Esophagus muscularis mucosa (tissue), 4 donors: ENCODE measurements around the gene NR5A2. TPM values are rescaled to one million over a fixed set of nuclear protein-coding genes. Genes with fewer than 3 reads are reported as not detected.
A peak's percentile ranks its signal among the peaks of the same experiment; 100 is the strongest.

Source experiments
- DNase-seq: peaks from one replicate; pipeline ENCODE4 v3.0.0-alpha.2; 2017; ENCODE audit errors: extremely low spot score
- H3K27ac ChIP-seq, 4 donors: fragments of 200-600 bp; sonication (generic); replicated peaks in 1 of 4; 1 replicate in 3 of 4; 2 replicates in 1 of 4; pipeline ENCODE4 v1.5.1; 2016 to 2019; ENCODE audit warnings: mild to moderate bottlenecking in 1 of 4
- H3K27me3 ChIP-seq, 4 donors: fragments of 200-600 bp; sonication (generic); one replicate each; pipeline versions ENCODE4 v1.5.1 to v1.6.0; 2016 to 2019
- H3K36me3 ChIP-seq, 4 donors: fragments of 200-600 bp; sonication (generic); one replicate each; pipeline ENCODE4 v1.5.1; 2016 to 2019
- H3K4me1 ChIP-seq, 4 donors: fragments of 200-600 bp; sonication (generic); one replicate each; pipeline ENCODE4 v1.5.1; 2016 to 2019
- H3K4me3 ChIP-seq, 4 donors: fragments of 200-600 bp; sonication (generic); 1 replicate in 2 of 4; 2 replicates in 2 of 4; pipeline ENCODE4 v1.5.1; 2016 to 2019; ENCODE audit warnings: mild to moderate bottlenecking in 4 of 4, moderate library complexity in 1 of 4
- H3K9me3 ChIP-seq, 4 donors: fragments of 200-600 bp; sonication (generic); 1 replicate in 3 of 4; 2 replicates in 1 of 4; pipeline ENCODE4 v1.5.1; 2016 to 2019
- EP300 ChIP-seq: sonication (generic); formaldehyde crosslinking; IDR thresholded peaks from one replicate; pipeline ENCODE4 v1.6.1; 2017; ENCODE audit warnings: antibody characterized with exemption
- POLR2A ChIP-seq: fragments of 450-650 bp; IDR thresholded peaks from one replicate; pipeline ENCODE4 v1.6.1; 2017; ENCODE audit warnings: antibody characterized with exemption, moderate library complexity, mild to moderate bottlenecking, low read depth
- POLR2AphosphoS5 ChIP-seq, 2 donors: sonication (generic); formaldehyde crosslinking; IDR thresholded peaks; one replicate each; pipeline ENCODE4 v1.6.1; 2017; ENCODE audit warnings: antibody characterized with exemption in 2 of 2
- WGBS: methylation state at CpG from one replicate; pipeline ENCODE4 v1.1.5; 2018; 5-methylcytosine and 5-hydroxymethylcytosine counted together
- intact Hi-C: fragments of 100-400 bp; cut with DNase I; formaldehyde crosslinking; loops from one replicate; pipeline ENCODE4 v1.15.1; 2023
- total RNA-seq, 4 donors: library from RNA; depleted of rRNA; stranded (reverse); fragments of >200 nt; gene quantifications; one replicate each; pipeline versions ENCODE4 v1.1.0 to v1.2.1, GENCODE V29; 2016
- TF ChIP-seq, protein P1 (sequence below), 3 experiments: fragments of 200-600 bp in 2 of 3; fragments of 450-650 bp in 1 of 3; sonication (generic) in 2 of 3; IDR thresholded peaks; one replicate each; pipeline ENCODE4 v1.5.1; 2017 to 2019; ENCODE audit warnings: antibody characterized with exemption in 3 of 3, mild to moderate bottlenecking in 2 of 3, moderate library complexity in 1 of 3

Gene NR5A2
- total RNA-seq, 4 donors from 2014 or later: 0.83 to 4.0 (median 2.9) TPM

DNA sequence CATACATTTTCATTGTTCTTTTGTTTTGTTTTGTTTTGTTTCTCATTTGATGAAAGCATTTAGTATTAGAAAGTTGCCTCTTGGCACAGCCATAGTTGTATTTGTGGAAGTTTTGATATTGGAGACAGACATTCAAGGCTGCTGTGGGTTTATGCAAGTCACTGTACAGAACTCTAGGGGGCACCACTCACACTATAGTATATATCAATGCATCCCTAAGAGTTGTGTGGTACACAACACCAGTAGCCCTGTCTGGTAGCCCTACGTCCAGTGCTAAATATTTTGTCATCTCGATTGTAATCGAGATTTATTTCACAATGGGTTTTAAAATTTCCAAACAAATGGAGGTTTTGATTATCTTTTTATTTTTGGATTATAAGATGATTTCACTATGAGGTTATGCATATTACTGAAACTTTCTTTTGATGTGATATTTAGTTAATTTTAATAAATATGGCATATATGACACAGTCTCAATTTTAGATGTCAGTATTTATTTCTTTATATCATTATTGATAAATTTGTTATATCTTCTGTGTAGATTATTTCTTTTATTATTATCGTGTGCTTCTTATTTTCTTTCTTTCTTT is 112.2 kb downstream of the NR5A2 start:
- WGBS: 75% methylated on average over 4 of the region's 4 CpGs
- intact Hi-C loops: no loop called here
- TF ChIP-seq POLR2A: no peak
- TF ChIP-seq, protein P1, sequence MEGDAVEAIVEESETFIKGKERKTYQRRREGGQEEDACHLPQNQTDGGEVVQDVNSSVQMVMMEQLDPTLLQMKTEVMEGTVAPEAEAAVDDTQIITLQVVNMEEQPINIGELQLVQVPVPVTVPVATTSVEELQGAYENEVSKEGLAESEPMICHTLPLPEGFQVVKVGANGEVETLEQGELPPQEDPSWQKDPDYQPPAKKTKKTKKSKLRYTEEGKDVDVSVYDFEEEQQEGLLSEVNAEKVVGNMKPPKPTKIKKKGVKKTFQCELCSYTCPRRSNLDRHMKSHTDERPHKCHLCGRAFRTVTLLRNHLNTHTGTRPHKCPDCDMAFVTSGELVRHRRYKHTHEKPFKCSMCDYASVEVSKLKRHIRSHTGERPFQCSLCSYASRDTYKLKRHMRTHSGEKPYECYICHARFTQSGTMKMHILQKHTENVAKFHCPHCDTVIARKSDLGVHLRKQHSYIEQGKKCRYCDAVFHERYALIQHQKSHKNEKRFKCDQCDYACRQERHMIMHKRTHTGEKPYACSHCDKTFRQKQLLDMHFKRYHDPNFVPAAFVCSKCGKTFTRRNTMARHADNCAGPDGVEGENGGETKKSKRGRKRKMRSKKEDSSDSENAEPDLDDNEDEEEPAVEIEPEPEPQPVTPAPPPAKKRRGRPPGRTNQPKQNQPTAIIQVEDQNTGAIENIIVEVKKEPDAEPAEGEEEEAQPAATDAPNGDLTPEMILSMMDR (IDR thresholded peaks at IDR 0.05): peak; percentile 34 to 44 (median 38)

DNA sequence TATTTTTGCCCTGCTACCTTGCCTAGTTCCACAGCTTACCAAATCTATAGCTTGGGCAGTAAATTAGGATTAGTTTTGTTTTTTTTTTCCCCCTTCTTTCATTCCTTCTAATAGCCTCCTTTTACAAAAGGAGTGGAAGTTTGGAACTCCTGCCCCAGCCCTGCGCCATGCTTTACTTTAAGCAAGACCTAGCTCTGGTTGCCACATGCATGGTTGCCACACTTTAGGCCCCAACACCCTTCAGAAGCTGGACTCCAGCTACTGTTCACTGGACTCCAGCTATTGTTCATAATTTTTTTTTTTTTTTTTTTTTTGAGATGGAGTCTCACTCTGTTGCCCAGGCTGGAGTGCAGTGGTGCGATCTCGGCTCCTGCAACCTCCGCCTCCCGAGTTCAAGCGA is 115.8 kb downstream of the NR5A2 start:
- intact Hi-C loops: no loop called here
- no peaks in the 10 kb centered on the region for H3K27me3 ChIP-seq
- H3K36me3 ChIP-seq: no peaks in the 10 kb centered on the region
- DNase-seq: no peak
- no peaks in the 10 kb centered on the region for H3K9me3 ChIP-seq
- no peaks in the 10 kb centered on the region for H3K4me1 ChIP-seq
- H3K27ac ChIP-seq: no peak overlapping the region
- WGBS: 83% methylated on average over 6 of the region's 6 CpGs
- no peak for TF ChIP-seq EP300
- TF ChIP-seq POLR2AphosphoS5 (IDR thresholded peaks at IDR 0.05): no peak
- TF ChIP-seq, protein P1 (IDR thresholded peaks at IDR 0.05): no peak
- TF ChIP-seq POLR2A: no peak
- no peak overlapping the region for H3K4me3 ChIP-seq

More for the DNA sequence above, 112.2 kb downstream of the NR5A2 start:
- Histone ChIP-seq H3K4me3 (no peak overlapping the region), H3K27ac (no peak overlapping the region), H3K36me3 (no peaks in the 10 kb centered on the region), H3K27me3 (no peaks in the 10 kb centered on the region), H3K4me1 (no peaks in the 10 kb centered on the region), H3K9me3 (no peaks in the 10 kb centered on the region)
- DNase-seq: no peak

DNA sequence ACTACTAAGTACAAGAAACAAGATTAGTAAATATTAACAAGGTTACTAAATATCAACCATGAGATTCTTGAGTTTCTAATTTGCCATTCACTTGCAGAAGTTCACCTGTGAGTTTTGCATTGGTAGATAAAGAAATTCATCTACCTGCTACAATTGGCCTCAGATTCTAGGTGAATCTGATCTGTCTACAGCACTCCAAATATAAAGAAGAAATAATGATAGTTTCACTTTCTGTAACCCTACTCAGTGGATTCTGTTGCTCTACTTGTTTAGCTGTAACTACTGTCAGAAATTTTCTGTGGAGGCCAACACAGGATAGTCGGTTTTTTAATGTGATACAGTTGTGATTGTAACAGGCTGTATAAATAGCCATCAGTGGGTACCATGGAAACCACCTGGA is 118.6 kb downstream of the NR5A2 start:
- H3K4me1 ChIP-seq: no peaks in the 10 kb centered on the region
- intact Hi-C loops: no loop called here
- WGBS: 7% methylated on average over 1 of the region's 1 CpG

DNA sequence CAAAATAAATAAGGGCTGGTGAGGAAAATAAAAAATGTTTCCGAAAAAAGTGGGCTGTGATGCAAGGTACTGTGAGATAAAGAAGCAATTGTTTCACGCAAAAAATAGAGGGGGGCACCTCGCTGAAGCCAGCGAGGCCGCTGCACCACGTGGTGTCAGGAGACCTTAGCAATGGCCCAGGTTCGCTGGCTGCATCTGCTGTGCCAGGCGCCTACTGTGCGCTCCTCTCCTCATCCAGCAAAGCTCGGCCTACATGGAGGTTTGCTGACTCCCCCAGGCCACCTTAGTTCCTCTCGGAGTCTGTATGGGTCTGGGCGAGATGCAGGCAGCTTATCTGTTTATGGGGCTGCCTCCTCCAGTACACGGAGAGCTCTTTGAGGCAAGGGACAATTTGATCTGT is 119.6 kb downstream of the NR5A2 start:
- DNase-seq: no peak
- H3K36me3 ChIP-seq: no peaks in the 10 kb centered on the region
- no peaks in the 10 kb centered on the region for H3K27me3 ChIP-seq
- WGBS: 92% methylated on average over 13 of the region's 13 CpGs
- TF ChIP-seq POLR2A: no peak
- no peak for TF ChIP-seq EP300
- TF ChIP-seq, protein P1 (IDR thresholded peaks at IDR 0.05): no peak
- no peak for TF ChIP-seq POLR2AphosphoS5 (IDR thresholded peaks at IDR 0.05)
- no peak overlapping the region for H3K4me3 ChIP-seq
- H3K9me3 ChIP-seq: no peaks in the 10 kb centered on the region
- H3K27ac ChIP-seq: no peak overlapping the region
- intact Hi-C loops: no loop called here
- H3K4me1 ChIP-seq: no peaks in the 10 kb centered on the region

More for the DNA sequence above, 118.6 kb downstream of the NR5A2 start:
- H3K27ac ChIP-seq: no peak overlapping the region
- H3K4me3 ChIP-seq: no peak overlapping the region
- TF ChIP-seq, protein P1 (IDR thresholded peaks at IDR 0.05): no peak
- TF ChIP-seq POLR2A (no peak), EP300 (no peak), POLR2AphosphoS5 (IDR thresholded peaks at IDR 0.05) (no peak)
- no peaks in the 10 kb centered on the region for H3K36me3 ChIP-seq
- no peaks in the 10 kb centered on the region for H3K9me3 ChIP-seq
- H3K27me3 ChIP-seq: no peaks in the 10 kb centered on the region
- DNase-seq: no peak

DNA sequence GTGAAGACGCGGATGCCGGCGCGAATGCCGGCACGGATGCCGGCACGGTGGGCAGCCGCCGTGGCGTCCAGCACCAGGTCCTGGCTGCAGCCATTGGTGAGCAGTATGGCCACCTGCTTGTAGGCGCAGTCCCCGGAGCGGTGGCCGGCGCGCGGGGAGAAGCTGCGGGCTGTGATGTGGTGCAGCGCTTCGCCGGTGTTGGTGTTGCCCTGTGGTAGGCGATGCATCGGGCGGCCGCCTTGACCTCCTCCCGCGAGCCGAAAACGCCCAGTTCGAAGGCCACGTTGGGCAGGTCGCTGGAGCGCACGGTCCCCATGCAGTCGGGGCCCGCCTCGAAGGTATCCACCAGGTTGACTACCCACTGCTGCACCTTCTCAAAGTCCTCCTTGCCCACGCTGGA is 120.2 kb downstream of the NR5A2 start:
- Histone ChIP-seq H3K27ac (no peak overlapping the region), H3K27me3 (no peaks in the 10 kb centered on the region), H3K4me1 (no peaks in the 10 kb centered on the region), H3K36me3 (no peaks in the 10 kb centered on the region), H3K4me3 (no peak overlapping the region), H3K9me3 (no peaks in the 10 kb centered on the region)
- no peak for DNase-seq
- 97% methylated on average over 15 of the region's 40 CpGs for WGBS
- TF ChIP-seq POLR2A (no peak), POLR2AphosphoS5 (IDR thresholded peaks at IDR 0.05) (no peak), EP300 (no peak)
- TF ChIP-seq, protein P1 (IDR thresholded peaks at IDR 0.05): no peak
- intact Hi-C loops: no loop called here
